Stimulated activated effector memory CD8-positive, alpha-beta T cell treated with anti-CD3 and anti-CD28 coated beads, Interleukin-12 subunit alpha, Interleukin-12 subunit beta, amount 100 ng/mL, for 72 hours (primary cell): ENCODE measurements around the gene CD58.

ENCODE experiments used
- ATAC-seq: fragments of 150-1000 bp; cut with Tn5 transposase; 2 replicates; pipeline ENCODE4 v1.10.0; 2021
- DNase-seq, 2 donors: peaks; one replicate each; pipeline ENCODE4 v3.0.0; 2021 to 2022; ENCODE audit warnings: low spot score in 2 of 2
- H3K27ac Mint-ChIP-seq: one replicate; pipeline ENCODE4 v1.8.0; 2022; ENCODE audit warnings: mild to moderate bottlenecking, mixed read lengths
- H3K36me3 Mint-ChIP-seq: one replicate; pipeline ENCODE4 v1.8.0; 2022; ENCODE audit warnings: mild to moderate bottlenecking, mixed read lengths
- H3K4me1 Mint-ChIP-seq: one replicate; pipeline ENCODE4 v1.8.0; 2022; ENCODE audit warnings: mixed read lengths
- H3K4me3 Mint-ChIP-seq: one replicate; pipeline ENCODE4 v1.8.0; 2022; ENCODE audit warnings: mild to moderate bottlenecking, mixed read lengths
- H3K9me3 Mint-ChIP-seq: one replicate; pipeline ENCODE4 v1.8.0; 2022; ENCODE audit warnings: mixed read lengths

Gene CD58

GRCh38 chr1:116503546-116504307 is 67.1 kb downstream of the CD58 start:
- peak overlapping the region; percentile 90 for H3K27ac Mint-ChIP-seq
- peaks cover 21% of the 10 kb centered on the region for H3K36me3 Mint-ChIP-seq
- H3K4me3 Mint-ChIP-seq: peak overlapping the region; percentile 60
- ATAC-seq: peak; percentile 43
- H3K9me3 Mint-ChIP-seq: no peaks in the 10 kb centered on the region
- peak in 1 of 2 donors; percentile 63 for DNase-seq
- H3K4me1 Mint-ChIP-seq: peaks cover 78% of the 10 kb centered on the region

- peaks cover 21% of the 10 kb centered on the region for H3K36me3 Mint-ChIP-seq
- peak overlapping the region; percentile 90 for H3K27ac Mint-ChIP-seq
- no peak overlapping the region for H3K4me3 Mint-ChIP-seq
- no peaks in the 10 kb centered on the region for H3K9me3 Mint-ChIP-seq
- DNase-seq (no peak), ATAC-seq (no peak)
- H3K4me1 Mint-ChIP-seq: peaks cover 70% of the 10 kb centered on the region
Measured at GRCh38 chr1:116502671-116503314, 68.0 kb downstream of the CD58 start.

- peaks cover 21% of the 10 kb centered on the region for H3K36me3 Mint-ChIP-seq
- H3K4me1 Mint-ChIP-seq: peaks cover 69% of the 10 kb centered on the region
Measured at GRCh38 chr1:116501870-116502244, 69.0 kb downstream of the CD58 start.

GRCh38 chr1:116501125-116501869 is 69.5 kb downstream of the CD58 start:
- Mint-ChIP-seq H3K4me3 (no peak overlapping the region), H3K4me1 (peaks cover 69% of the 10 kb centered on the region), H3K9me3 (no peaks in the 10 kb centered on the region), H3K36me3 (peaks cover 21% of the 10 kb centered on the region), H3K27ac (peak overlapping the region; percentile 90)
- ATAC-seq (no peak), DNase-seq (no peak)

More at GRCh38 chr1:116501870-116502244, 69.0 kb downstream of the CD58 start:
- ATAC-seq (no peak), DNase-seq (no peak)
- no peak overlapping the region for H3K4me3 Mint-ChIP-seq
- H3K9me3 Mint-ChIP-seq: no peaks in the 10 kb centered on the region
- peak overlapping the region; percentile 90 for H3K27ac Mint-ChIP-seq

- Mint-ChIP-seq H3K4me3 (no peak overlapping the region), H3K4me1 (peaks cover 48% of the 10 kb centered on the region), H3K36me3 (peaks cover 10% of the 10 kb centered on the region), H3K27ac (peak overlapping the region; percentile 73), H3K9me3 (no peaks in the 10 kb centered on the region)
- DNase-seq: peak; percentile 33 to 71
- ATAC-seq: peak; percentile 66
Measured at GRCh38 chr1:116498789-116499628, 71.8 kb downstream of the CD58 start.

GRCh38 chr1:116497656-116498055 is 73.2 kb downstream of the CD58 start:
- peaks cover 10% of the 10 kb centered on the region for H3K36me3 Mint-ChIP-seq
- no peaks in the 10 kb centered on the region for H3K9me3 Mint-ChIP-seq
- peaks cover 37% of the 10 kb centered on the region for H3K4me1 Mint-ChIP-seq
- no peak for DNase-seq
- peak overlapping the region; percentile 73 for H3K27ac Mint-ChIP-seq
- H3K4me3 Mint-ChIP-seq: no peak overlapping the region
- ATAC-seq: no peak

- no peak for ATAC-seq
- Mint-ChIP-seq H3K36me3 (peaks cover 10% of the 10 kb centered on the region), H3K4me1 (peaks cover 37% of the 10 kb centered on the region), H3K27ac (peak overlapping the region; percentile 73), H3K4me3 (no peak overlapping the region), H3K9me3 (no peaks in the 10 kb centered on the region)
- no peak for DNase-seq
Measured at GRCh38 chr1:116496898-116497297, 73.9 kb downstream of the CD58 start.

GRCh38 chr1:116496380-116496779 is 74.4 kb downstream of the CD58 start:
- Mint-ChIP-seq H3K27ac (peak overlapping the region; percentile 73), H3K4me3 (no peak overlapping the region), H3K36me3 (peaks cover 10% of the 10 kb centered on the region), H3K9me3 (no peaks in the 10 kb centered on the region), H3K4me1 (peaks cover 37% of the 10 kb centered on the region)
- DNase-seq (no peak), ATAC-seq (no peak)

GRCh38 chr1:116495535-116495934 is 75.3 kb downstream of the CD58 start:
- no peak for ATAC-seq
- DNase-seq: no peak
- Mint-ChIP-seq H3K4me1 (peaks cover 35% of the 10 kb centered on the region), H3K27ac (peak overlapping the region; percentile 33), H3K36me3 (peaks cover 3% of the 10 kb centered on the region), H3K4me3 (no peak overlapping the region), H3K9me3 (no peaks in the 10 kb centered on the region)

GRCh38 chr1:116494745-116495144 is 76.1 kb downstream of the CD58 start:
- DNase-seq (no peak), ATAC-seq (no peak)
- Mint-ChIP-seq H3K4me1 (peaks cover 31% of the 10 kb centered on the region), H3K27ac (peak overlapping the region; percentile 33), H3K9me3 (no peaks in the 10 kb centered on the region), H3K4me3 (no peak overlapping the region), H3K36me3 (no peaks in the 10 kb centered on the region)

- H3K9me3 Mint-ChIP-seq: no peaks in the 10 kb centered on the region
- ATAC-seq: no peak
Measured at GRCh38 chr1:116494353-116494692, 76.5 kb downstream of the CD58 start.

GRCh38 chr1:116493484-116494352 is 77.1 kb downstream of the CD58 start:
- Mint-ChIP-seq H3K27ac (no peak overlapping the region), H3K9me3 (no peaks in the 10 kb centered on the region), H3K4me3 (no peak overlapping the region), H3K36me3 (no peaks in the 10 kb centered on the region), H3K4me1 (peaks cover 31% of the 10 kb centered on the region)
- ATAC-seq: no peak
- DNase-seq: no peak

More at GRCh38 chr1:116494353-116494692, 76.5 kb downstream of the CD58 start:
- no peak for DNase-seq
- Mint-ChIP-seq H3K36me3 (no peaks in the 10 kb centered on the region), H3K27ac (no peak overlapping the region), H3K4me3 (no peak overlapping the region), H3K4me1 (peaks cover 32% of the 10 kb centered on the region)

- peak overlapping the region; percentile 56 for H3K27ac Mint-ChIP-seq
Measured at GRCh38 chr1:116493036-116493435, 77.8 kb downstream of the CD58 start.

GRCh38 chr1:116492358-116492811 is 78.4 kb downstream of the CD58 start:
- no peak overlapping the region for H3K4me3 Mint-ChIP-seq
- H3K4me1 Mint-ChIP-seq: peaks cover 30% of the 10 kb centered on the region
- DNase-seq: no peak
- ATAC-seq: no peak
- H3K36me3 Mint-ChIP-seq: no peaks in the 10 kb centered on the region
- H3K9me3 Mint-ChIP-seq: no peaks in the 10 kb centered on the region
- peak overlapping the region; percentile 56 for H3K27ac Mint-ChIP-seq

More at GRCh38 chr1:116493036-116493435, 77.8 kb downstream of the CD58 start:
- peaks cover 30% of the 10 kb centered on the region for H3K4me1 Mint-ChIP-seq
- H3K4me3 Mint-ChIP-seq: no peak overlapping the region
- no peaks in the 10 kb centered on the region for H3K36me3 Mint-ChIP-seq
- no peaks in the 10 kb centered on the region for H3K9me3 Mint-ChIP-seq
- ATAC-seq: no peak
- no peak for DNase-seq
